Measurements from ENCODE around the gene FNDC5. TPM values are rescaled to one million over a fixed set of nuclear protein-coding genes. Genes with fewer than 3 reads are reported as not detected.
A peak's percentile ranks its signal among the peaks of the same experiment; 100 is the strongest.

Gene FNDC5
- total and polyA plus RNA-seq, 4 donors = 0.43 to 10.5 (median 2.0) TPM

DNA sequence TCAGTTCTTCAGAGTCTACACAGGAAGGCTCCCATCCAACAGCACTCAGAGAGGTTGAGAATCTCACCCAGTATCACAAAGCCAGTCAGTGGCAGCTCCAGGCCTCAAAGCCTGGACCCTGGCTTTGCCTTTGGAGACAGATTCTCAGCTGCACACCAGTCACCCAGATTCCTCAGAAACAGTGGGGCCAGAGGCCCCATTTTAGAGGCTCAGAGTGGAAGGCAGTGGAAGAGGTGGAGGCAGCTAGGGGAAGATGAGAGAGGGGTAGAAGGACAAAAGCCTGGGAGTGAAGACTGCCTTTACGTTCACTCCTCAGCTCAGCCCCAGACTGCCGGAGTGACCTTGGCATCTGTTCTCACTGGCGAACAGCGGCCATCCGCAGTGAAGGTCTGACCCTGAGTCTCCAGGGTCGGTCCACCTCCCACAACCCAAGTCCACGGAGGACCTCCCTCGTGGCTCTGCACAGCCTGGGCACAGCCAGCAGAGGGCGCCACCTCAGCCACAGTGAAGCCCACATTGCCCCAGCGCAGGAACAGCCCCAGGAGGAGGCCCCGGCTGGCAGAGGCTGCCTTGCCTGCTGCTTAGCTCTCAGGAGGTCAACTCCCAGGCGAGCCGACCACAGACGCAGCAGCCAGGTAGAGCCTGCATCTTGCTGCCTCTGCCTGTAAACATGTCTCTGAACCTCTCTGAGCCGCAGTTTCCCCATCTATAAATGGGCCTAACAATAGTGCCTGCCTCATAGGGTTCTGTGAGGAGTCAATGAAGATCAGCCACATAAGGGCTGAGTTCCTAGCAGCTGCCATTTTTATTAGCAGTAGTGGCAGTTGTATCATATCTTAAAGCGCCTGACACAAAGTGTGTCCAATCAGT is 5.9 kb upstream of the FNDC5 start:
- Histone ChIP-seq H3K27ac (ENCODE audit: low read depth in 1 of 2, low read length in 2 of 2) (no peak overlapping the region), H3K4me1 (ENCODE audit: control insufficient read depth in 4 of 4, insufficient read depth in 4 of 4, low read length in 3 of 4) (peaks cover 0 to 17% (median 10%) of the 10 kb centered on the region in 4 donors), H3K36me3 (ENCODE audit: control insufficient read depth in 4 of 4, insufficient read depth in 3 of 4, low read depth in 1 of 4, low read length in 3 of 4) (no peaks in the 10 kb centered on the region), H3K4me3 (ENCODE audit: low read depth in 1 of 3, low read length in 3 of 3) (no peak overlapping the region), H3K9me3 (ENCODE audit: control insufficient read depth in 4 of 4, low read length in 3 of 4) (no peaks in the 10 kb centered on the region), H3K9ac (ENCODE audit: low read depth in 1 of 2, low read length in 2 of 2) (no peak overlapping the region), H3K27me3 (ENCODE audit: control insufficient read depth in 4 of 4, insufficient read depth in 4 of 4, low read length in 3 of 4) (peaks cover 0 to 2% (median 0%) of the 10 kb centered on the region in 4 donors)
- DNase-seq (ENCODE audit: low spot score) = peak; percentile 71
- TF ChIP-seq HNF4A (conservative IDR thresholded peaks at IDR 0.05) (peak in 1 of 2 donors; percentile 33), RAD21 (IDR thresholded peaks at IDR 0.05) (peak; percentile 64 to 89), CTCF (IDR thresholded peaks at IDR 0.05; ENCODE audit: low read depth, low read length, missing input control) (peak; percentile 73)
- TF ChIP-seq, protein P1, sequence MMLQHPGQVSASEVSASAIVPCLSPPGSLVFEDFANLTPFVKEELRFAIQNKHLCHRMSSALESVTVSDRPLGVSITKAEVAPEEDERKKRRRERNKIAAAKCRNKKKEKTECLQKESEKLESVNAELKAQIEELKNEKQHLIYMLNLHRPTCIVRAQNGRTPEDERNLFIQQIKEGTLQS (IDR thresholded peaks at IDR 0.05) = no peak
- 37% methylated on average over 16 of the region's 16 CpGs for WGBS

- Histone ChIP-seq H3K4me3 (ENCODE audit: low read depth in 1 of 3, low read length in 3 of 3) (no peak overlapping the region), H3K4me1 (ENCODE audit: control insufficient read depth in 4 of 4, insufficient read depth in 4 of 4, low read length in 3 of 4) (peaks cover 2 to 27% (median 17%) of the 10 kb centered on the region in 4 donors), H3K27ac (ENCODE audit: low read depth in 1 of 2, low read length in 2 of 2) (no peak overlapping the region), H3K9ac (ENCODE audit: low read depth in 1 of 2, low read length in 2 of 2) (no peak overlapping the region), H3K27me3 (ENCODE audit: control insufficient read depth in 4 of 4, insufficient read depth in 4 of 4, low read length in 3 of 4) (no peaks in the 10 kb centered on the region), H3K36me3 (ENCODE audit: control insufficient read depth in 4 of 4, insufficient read depth in 3 of 4, low read depth in 1 of 4, low read length in 3 of 4) (no peaks in the 10 kb centered on the region), H3K9me3 (ENCODE audit: control insufficient read depth in 4 of 4, low read length in 3 of 4) (no peaks in the 10 kb centered on the region)
- 83% methylated on average over 5 of the region's 5 CpGs for WGBS
- TF ChIP-seq GABPA (IDR thresholded peaks at IDR 0.05 in 1 of 2, conservative IDR thresholded peaks at IDR 0.05 in 1 of 2) (no peak), SP1 (IDR thresholded peaks at IDR 0.05) (no peak), FOXA1 (IDR thresholded peaks at IDR 0.05) (no peak), EGR1 (IDR thresholded peaks at IDR 0.05; ENCODE audit: low read depth in 2 of 2) (no peak), CTCF (IDR thresholded peaks at IDR 0.05; ENCODE audit: low read depth, low read length, missing input control) (no peak), MAX (IDR thresholded peaks at IDR 0.05) (no peak), HNF4G (IDR thresholded peaks at IDR 0.05) (no peak), TAF1 (conservative IDR thresholded peaks at IDR 0.05) (no peak), REST (IDR thresholded peaks at IDR 0.05) (no peak), ZBTB33 (IDR thresholded peaks at IDR 0.05) (no peak), HNF4A (conservative IDR thresholded peaks at IDR 0.05) (no peak), RAD21 (IDR thresholded peaks at IDR 0.05) (no peak), JUND (IDR thresholded peaks at IDR 0.05) (no peak), RXRA (IDR thresholded peaks at IDR 0.05) (no peak)
- TF ChIP-seq, protein P1 (IDR thresholded peaks at IDR 0.05) = no peak
- DNase-seq (ENCODE audit: low spot score) = no peak
These were observed 4.4 kb upstream of the FNDC5 start for GRCh38 chr1:32874860-32875752.
